Transverse colon (tissue), 4 donors: ENCODE results near the gene TRAF5. TPM values are rescaled to one million over a fixed set of nuclear protein-coding genes. Genes with fewer than 3 reads are reported as not detected.
"Not testable (repeated sequence)": the region's sequence is repeated elsewhere in the genome, so short reads cannot be mapped to it uniquely, and the experiment has no call there.

Experiments
- DNase-seq: peaks from one replicate; pipeline ENCODE4 v3.0.0-alpha.2; 2019
- H3K27ac ChIP-seq, 4 donors: fragments of 200-600 bp; sonication (generic); 2 replicates each; pipeline ENCODE4 v1.5.1; 2016 to 2018; ENCODE audit warnings: inconsistent platforms in 4 of 4
- H3K27me3 ChIP-seq: fragments of 200-600 bp; sonication (generic); 2 replicates; pipeline ENCODE4 v1.5.1; 2017; ENCODE audit warnings: inconsistent platforms
- H3K36me3 ChIP-seq, 4 donors: fragments of 200-600 bp; sonication (generic); 2 replicates each; pipeline ENCODE4 v1.5.1; 2017 to 2019; ENCODE audit warnings: inconsistent platforms in 4 of 4
- H3K4me1 ChIP-seq, 4 donors: fragments of 200-600 bp; sonication (generic); 2 replicates each; pipeline ENCODE4 v1.5.1; 2017 to 2020; ENCODE audit warnings: inconsistent platforms in 4 of 4
- H3K4me3 ChIP-seq, 4 donors: fragments of 200-600 bp; sonication (generic); 1 replicate in 1 of 4; 2 replicates in 3 of 4; pipeline versions ENCODE4 v1.5.1 to v1.6.1; 2017 to 2019; ENCODE audit warnings: inconsistent platforms in 4 of 4
- H3K9me3 ChIP-seq, 2 donors: fragments of 200-600 bp; sonication (generic); 2 replicates each; pipeline ENCODE4 v1.5.1; 2017 to 2019; ENCODE audit warnings: inconsistent platforms in 2 of 2
- CTCF ChIP-seq, 5 experiments: fragments of 200-600 bp in 3 of 5; fragments of 450-650 bp in 2 of 5; sonication (generic) in 3 of 5; IDR thresholded peaks; 1 replicate in 2 of 5; 2 replicates in 3 of 5; pipeline ENCODE4 v1.5.1; 2016 to 2017; ENCODE audit warnings: antibody characterized with exemption in 5 of 5, inconsistent platforms in 3 of 5, mild to moderate bottlenecking in 2 of 5, moderate library complexity in 1 of 5
- EP300 ChIP-seq: sonication (generic); formaldehyde crosslinking; IDR thresholded peaks from one replicate; pipeline ENCODE4 v1.6.1; 2017; ENCODE audit warnings: antibody characterized with exemption, low read depth
- POLR2A ChIP-seq: fragments of 450-650 bp; IDR thresholded peaks from one replicate; pipeline ENCODE4 v1.6.1; 2016; ENCODE audit warnings: antibody characterized with exemption, mild to moderate bottlenecking, moderate library complexity
- POLR2AphosphoS5 ChIP-seq, 3 donors: sonication (generic); formaldehyde crosslinking; IDR thresholded peaks; one replicate each; pipeline ENCODE4 v1.6.1; 2016; ENCODE audit warnings: antibody characterized with exemption in 3 of 3
- WGBS, 2 donors: methylation state at CpG; one replicate each; pipeline ENCODE4 v1.1.5; 2018; ENCODE audit warnings: low coverage in 1 of 2; 5-methylcytosine and 5-hydroxymethylcytosine counted together
- in situ Hi-C, 4 donors: fragments of 200-750 bp; cut with MboI; loops; one replicate each; pipeline versions ENCODE4 v1.15.0 to v1.15.1; 2017; ENCODE audit warnings: low sequenced_read_pairs in 3 of 4, low pct_ligation_motif_present in 1 of 4, low pct_unique_long_range_greater_than_20kb in 1 of 4
- intact Hi-C: fragments of 100-400 bp; cut with DNase I; formaldehyde crosslinking; loops from one replicate; pipeline ENCODE4 v1.15.1; 2023; ENCODE audit warnings: low total_unique reads
- total RNA-seq, 4 donors: library from RNA; depleted of rRNA; stranded (reverse); fragments of >200 nt; gene quantifications; one replicate each; pipeline ENCODE4 v1.1.0, GENCODE V29; 2016

Gene TRAF5
- total RNA-seq, 4 donors from 2014 or later, result 10.5 to 30.5 (median 17.0) TPM

- WGBS, 2 donors, result 83 to 86% methylated on average over 1 to 2 of the region's 2 CpGs
- no peaks in the 10 kb centered on the region for H3K36me3 ChIP-seq
- H3K9me3 ChIP-seq, result no peaks in the 10 kb centered on the region
- no peaks in the 10 kb centered on the region for H3K27me3 ChIP-seq
- no peak overlapping the region for H3K4me3 ChIP-seq
- intact Hi-C loops (no loop called here), in situ Hi-C loops (no loop called here)
- H3K4me1 ChIP-seq, result peaks cover 3 to 24% (median 12%) of the 10 kb centered on the region in 4 donors
- no peak for DNase-seq
- TF ChIP-seq POLR2AphosphoS5 (IDR thresholded peaks at IDR 0.05), result no peak
- TF ChIP-seq CTCF (IDR thresholded peaks at IDR 0.05), result no peak
- no peak for TF ChIP-seq EP300
- TF ChIP-seq POLR2A, result no peak
- no peak overlapping the region for H3K27ac ChIP-seq
Observed at GRCh38 chr1:211345719-211346118, 19.1 kb downstream of the TRAF5 start.

- 78 to 89% methylated on average over 4 of the region's 4 CpGs for WGBS, 2 donors
- Histone ChIP-seq H3K27ac (no peak overlapping the region), H3K36me3 (no peaks in the 10 kb centered on the region), H3K4me1 (peaks cover 0 to 14% (median 10%) of the 10 kb centered on the region in 4 donors), H3K9me3 (no peaks in the 10 kb centered on the region), H3K27me3 (no peaks in the 10 kb centered on the region), H3K4me3 (no peak overlapping the region)
- intact Hi-C loops (no loop called here), in situ Hi-C loops (no loop called here)
- TF ChIP-seq POLR2A, result no peak
- no peak for TF ChIP-seq EP300
- no peak for TF ChIP-seq CTCF (IDR thresholded peaks at IDR 0.05)
- TF ChIP-seq POLR2AphosphoS5 (IDR thresholded peaks at IDR 0.05), result no peak
- no peak for DNase-seq
Observed at GRCh38 chr1:211347077-211347844, 20.6 kb downstream of the TRAF5 start.

- H3K27ac ChIP-seq, result no peak overlapping the region
- in situ Hi-C loops (no loop called here), intact Hi-C loops (no loop called here)
- no peak for DNase-seq
- no peaks in the 10 kb centered on the region for H3K27me3 ChIP-seq
- no peaks in the 10 kb centered on the region for H3K36me3 ChIP-seq
- TF ChIP-seq EP300, result no peak
- TF ChIP-seq CTCF (IDR thresholded peaks at IDR 0.05), result no peak
- no peak for TF ChIP-seq POLR2A
- TF ChIP-seq POLR2AphosphoS5 (IDR thresholded peaks at IDR 0.05), result no peak
- H3K9me3 ChIP-seq, result no peaks in the 10 kb centered on the region
- no peak overlapping the region for H3K4me3 ChIP-seq
- peaks cover 0 to 15% (median 11%) of the 10 kb centered on the region in 4 donors for H3K4me1 ChIP-seq
Observed at GRCh38 chr1:211348547-211348946, 21.9 kb downstream of the TRAF5 start.

GRCh38 chr1:211349741-211350140 is 23.1 kb downstream of the TRAF5 start:
- Histone ChIP-seq H3K36me3 (no peaks in the 10 kb centered on the region), H3K9me3 (no peaks in the 10 kb centered on the region), H3K27me3 (no peaks in the 10 kb centered on the region), H3K4me1 (peaks cover 0 to 9% (median 2%) of the 10 kb centered on the region in 4 donors), H3K4me3 (no peak overlapping the region), H3K27ac (no peak overlapping the region)
- WGBS, 2 donors, result 75 to 100% methylated on average over 1 to 2 of the region's 2 CpGs
- in situ Hi-C loops, result no loop called here
- no peak for DNase-seq
- no peak for TF ChIP-seq POLR2A
- TF ChIP-seq POLR2AphosphoS5 (IDR thresholded peaks at IDR 0.05), result no peak
- no peak for TF ChIP-seq CTCF (IDR thresholded peaks at IDR 0.05)
- intact Hi-C loops, result no loop called here

- in situ Hi-C loops, H3K4me3 ChIP-seq, DNase-seq, H3K4me1 ChIP-seq, H3K9me3 ChIP-seq, H3K27me3 ChIP-seq, H3K27ac ChIP-seq, intact Hi-C loops, H3K36me3 ChIP-seq: not testable (repeated sequence)
- WGBS, 2 donors, result 95 to 100% methylated on average over 1 to 3 of the region's 3 CpGs
Observed at GRCh38 chr1:211352055-211352454, 25.4 kb downstream of the TRAF5 start.
